H1 (cell line): Measurements from ENCODE around the gene NT5C1B. TPM values are rescaled to one million over a fixed set of nuclear protein-coding genes. Genes with fewer than 3 reads are reported as not detected.
"Not testable (repeated sequence)": the region's sequence is repeated elsewhere in the genome, so short reads cannot be mapped to it uniquely, and the experiment has no call there.

Source experiments
- CTCF ChIA-PET: fragments of 300-600 bp; sonication (Branson Sonifier 250); formaldehyde crosslinking; loops from one replicate; lab custom pipeline; 2021; ENCODE audit not compliant: partially characterized antibody; lab: Charles Lee
- POLR2A ChIA-PET: fragments of 300-600 bp; sonication (Branson Sonifier 250); formaldehyde crosslinking; loops from one replicate; lab custom pipeline; 2021; ENCODE audit warnings: inconsistent platforms; ENCODE audit not compliant: partially characterized antibody; lab: Charles Lee
- DNase-seq, 2 experiments: peaks; one replicate each; pipeline versions ENCODE4 v3.0.0 to v3.0.0-alpha.2; 2010 to 2022; ENCODE audit warnings: low spot score in 2 of 2, low read depth in 1 of 2, mixed read lengths in 1 of 2
- FAIRE-seq: peaks from 2 replicates; lab custom pipeline; 2011; peaks lifted over from hg19 to GRCh38; lab: Jason Lieb, UNC
- H2AFZ ChIP-seq: 2 replicates; pipeline ENCODE4 v1.8.1; 2012; ENCODE audit warnings: low read length, inconsistent platforms
- H2AK5ac ChIP-seq: 2 replicates; pipeline ENCODE4 v1.6.1; 2013; ENCODE audit warnings: low read depth, low read length
- H2BK120ac ChIP-seq: replicated peaks from 2 replicates; pipeline ENCODE3; 2013; ENCODE audit warnings: low read depth, low read length, inconsistent platforms
- H2BK12ac ChIP-seq: 2 replicates; pipeline ENCODE4 v1.6.1; 2013; ENCODE audit warnings: low read depth, low read length
- H2BK15ac ChIP-seq: 2 replicates; pipeline ENCODE4 v1.6.1; 2013; ENCODE audit warnings: low read length
- H2BK20ac ChIP-seq: 2 replicates; pipeline ENCODE4 v1.6.1; 2013; ENCODE audit warnings: low read length
- H2BK5ac ChIP-seq: 2 replicates; pipeline ENCODE4 v1.6.1; 2013; ENCODE audit warnings: low read depth, low read length
- H3K14ac ChIP-seq: 2 replicates; pipeline ENCODE4 v1.6.1; 2013; ENCODE audit warnings: inconsistent platforms; ENCODE audit not compliant: insufficient read length
- H3K18ac ChIP-seq: 2 replicates; pipeline ENCODE4 v1.6.1; 2013; ENCODE audit warnings: low read length; ENCODE audit errors: extremely low read depth
- H3K23ac ChIP-seq: 2 replicates; pipeline ENCODE4 v1.6.1; 2013; ENCODE audit warnings: inconsistent platforms; ENCODE audit not compliant: insufficient read length
- H3K23me2 ChIP-seq: 2 replicates; pipeline ENCODE4 v1.6.1; 2013; ENCODE audit warnings: low read depth, low read length
- H3K27ac ChIP-seq: 2 replicates; pipeline ENCODE4 v1.6.1; 2011; ENCODE audit warnings: low read depth, low read length, inconsistent platforms
- H3K27me3 ChIP-seq, 4 experiments: replicated peaks in 1 of 4; 1 replicate in 1 of 4; 2 replicates in 3 of 4; pipeline versions ENCODE4 v1.6.1 to v1.8.1; 2011 to 2013; ENCODE audit warnings: low read length in 3 of 4, mild to moderate bottlenecking in 3 of 4, inconsistent platforms in 2 of 4, mixed read lengths in 2 of 4, moderate library complexity in 1 of 4; ENCODE audit not compliant: control insufficient read depth in 3 of 4, insufficient read depth in 3 of 4; ENCODE audit errors: extremely low read depth in 1 of 4
- H3K36me3 ChIP-seq, 4 experiments: 2 replicates each; pipeline versions ENCODE4 v1.6.1 to v1.8.1; 2011 to 2013; ENCODE audit warnings: mild to moderate bottlenecking in 4 of 4, low read length in 3 of 4, moderate library complexity in 2 of 4, control low read depth in 1 of 4, inconsistent platforms in 1 of 4; ENCODE audit not compliant: insufficient read depth in 4 of 4, control insufficient read depth in 2 of 4
- H3K4ac ChIP-seq: replicated peaks from 2 replicates; pipeline ENCODE3; 2013; ENCODE audit warnings: low read length, low read depth, mixed read lengths, inconsistent platforms; ENCODE audit not compliant: insufficient read length
- H3K4me1 ChIP-seq, 4 experiments: replicated peaks in 1 of 4; 1 replicate in 1 of 4; 2 replicates in 3 of 4; pipeline versions ENCODE4 v1.6.1 to v1.8.1; 2011 to 2013; ENCODE audit warnings: low read length in 3 of 4, inconsistent platforms in 2 of 4, mixed read lengths in 1 of 4; ENCODE audit not compliant: insufficient read depth in 4 of 4, control insufficient read depth in 3 of 4
- H3K4me2 ChIP-seq, 2 experiments: 2 replicates each; pipeline versions ENCODE4 v1.6.1 to v1.8.1; 2011 to 2013; ENCODE audit warnings: low read depth in 2 of 2, low read length in 2 of 2, control low read depth in 1 of 2, inconsistent platforms in 1 of 2, mild to moderate bottlenecking in 1 of 2; ENCODE audit not compliant: insufficient read depth in 1 of 2
- H3K4me3 ChIP-seq, 4 experiments: fragments of 200-600, 300-600 bp in 1 of 4; sonication (generic), shearing (Covaris generic), sonication (Bioruptor Twin) in 1 of 4; 2 replicates each; pipeline versions ENCODE4 v1.5.1 to v1.8.1; 2011 to 2016; ENCODE audit warnings: low read length in 4 of 4, low read depth in 3 of 4, control low read depth in 2 of 4, inconsistent platforms in 2 of 4, mild to moderate bottlenecking in 2 of 4, mixed read lengths in 1 of 4, moderate library complexity in 1 of 4; ENCODE audit not compliant: insufficient read depth in 2 of 4; ENCODE audit errors: extremely low read depth in 1 of 4
- H3K56ac ChIP-seq: replicated peaks from 2 replicates; pipeline ENCODE3; 2013; ENCODE audit warnings: low read depth, mild to moderate bottlenecking, mixed read lengths, low read length, inconsistent platforms; ENCODE audit not compliant: insufficient read length
- H3K79me1 ChIP-seq: 2 replicates; pipeline ENCODE4 v1.6.1; 2013; ENCODE audit warnings: low read depth, low read length, control low read depth
- H3K79me2 ChIP-seq, 2 experiments: 2 replicates each; pipeline versions ENCODE4 v1.6.1 to v1.8.1; 2012 to 2013; ENCODE audit warnings: low read length in 2 of 2, mild to moderate bottlenecking in 2 of 2, inconsistent platforms in 1 of 2; ENCODE audit not compliant: insufficient read depth in 2 of 2, control insufficient read depth in 1 of 2
- H3K9ac ChIP-seq, 4 experiments: replicated peaks in 1 of 4; 1 replicate in 1 of 4; 2 replicates in 3 of 4; pipeline versions ENCODE4 v1.6.1 to v1.8.1; 2011 to 2013; ENCODE audit warnings: low read depth in 3 of 4, low read length in 3 of 4, control low read depth in 2 of 4, mild to moderate bottlenecking in 2 of 4, moderate library complexity in 2 of 4, inconsistent platforms in 1 of 4; ENCODE audit errors: extremely low read depth in 1 of 4
- H3K9me3 ChIP-seq, 2 experiments: 2 replicates each; pipeline versions ENCODE4 v1.6.1 to v1.8.1; 2012 to 2013; ENCODE audit warnings: mild to moderate bottlenecking in 2 of 2, moderate library complexity in 2 of 2, control low read depth in 1 of 2, inconsistent platforms in 1 of 2, low read depth in 1 of 2, low read length in 1 of 2, mixed read lengths in 1 of 2; ENCODE audit not compliant: insufficient read depth in 2 of 2
- H4K20me1 ChIP-seq, 2 experiments: replicated peaks in 1 of 2; 2 replicates each; pipeline versions ENCODE3 to v1.8.1; 2011 to 2013; ENCODE audit warnings: inconsistent platforms in 2 of 2, low read length in 2 of 2, mild to moderate bottlenecking in 1 of 2; ENCODE audit not compliant: insufficient read depth in 2 of 2, control insufficient read depth in 1 of 2
- H4K5ac ChIP-seq: 2 replicates; pipeline ENCODE4 v1.6.1; 2013; ENCODE audit warnings: low read length, low read depth, mixed read lengths, inconsistent platforms; ENCODE audit not compliant: insufficient read length
- H4K8ac ChIP-seq: 2 replicates; pipeline ENCODE4 v1.8.0; 2013; ENCODE audit warnings: mild to moderate bottlenecking, moderate library complexity, low read length, inconsistent platforms; ENCODE audit not compliant: insufficient read depth; ENCODE audit errors: extremely low read depth
- H4K91ac ChIP-seq: replicated peaks from 2 replicates; pipeline ENCODE3; 2013; ENCODE audit warnings: low read length, mixed read lengths, inconsistent platforms; ENCODE audit not compliant: insufficient read length
- TCF12 ChIP-seq: IDR thresholded peaks from 2 replicates; pipeline ENCODE4 v1.6.1; 2011; ENCODE audit warnings: low read depth, mild to moderate bottlenecking, low read length
- WGBS, 2 experiments: shearing (Covaris generic) in 1 of 2; methylation state at CpG; one replicate each; pipeline versions ENCODE4 v1.1.6 to v1.1.7; 2013 to 2015; ENCODE audit warnings: low lambda C conversion rate in 2 of 2, mixed read lengths in 2 of 2, inconsistent platforms in 1 of 2, low coverage in 1 of 2, missing lambda C conversion rate in 1 of 2; ENCODE audit not compliant: insufficient replicate concordance in 2 of 2, insufficient coverage in 1 of 2, insufficient read length in 1 of 2; ENCODE audit errors: extremely low coverage in 1 of 2, missing lambda C conversion rate in 1 of 2; 5-methylcytosine and 5-hydroxymethylcytosine counted together
- polyA plus RNA-seq, 7 experiments: library from polyadenylated mRNA; depleted of rRNA in 3 of 7; stranded (reverse) in 5 of 7; unstranded in 2 of 7; fragments of >200 nt in 5 of 7; fragments of 200-250 nt in 2 of 7; gene quantifications; 1 replicate in 5 of 7; 2 replicates in 1 of 7; 4 replicates in 1 of 7; pipeline versions ENCODE4 v1.2.1 to v1.2.3, GENCODE V29; 2011 to 2013; ENCODE audit warnings: missing spikeins in 2 of 7, mixed read lengths in 2 of 7
- total RNA-seq: library from RNA; stranded (reverse); fragmentation: NEBNext Ultra II Directional; extraction: Animal tissue kit (Norgen Biotek cat#: 25700); gene quantifications from 2 replicates; pipeline ENCODE4 v1.2.1, GENCODE V29; 2021

The NT5C1B gene
- total and polyA plus RNA-seq, 2 of the 8 experiments (the other 6 are each of a cell fraction or from before 2014, with no cell fraction given) = not detected

DNA sequence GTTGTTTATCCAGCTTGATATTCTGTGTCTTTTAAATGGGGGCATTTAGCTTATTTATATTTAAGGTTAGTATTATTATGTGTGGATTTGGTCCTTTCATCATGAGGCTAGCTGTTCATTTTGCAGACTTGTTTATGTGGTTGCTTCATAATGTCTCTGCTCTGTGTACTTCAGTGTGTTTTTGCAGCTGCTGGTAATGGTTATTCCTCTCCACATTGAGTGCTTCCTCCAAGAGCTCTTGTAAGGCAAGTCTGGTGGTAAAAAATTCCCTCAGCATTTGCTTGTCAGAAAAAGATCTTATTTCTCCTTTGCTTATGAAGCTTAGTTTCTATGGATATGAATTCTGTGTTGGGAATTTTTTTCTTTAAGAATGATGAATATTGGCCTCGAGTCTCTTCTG, 47.8 kb upstream of the NT5C1B start:
- Histone ChIP-seq H2AK5ac (no peak overlapping the region), H3K23me2 (no peaks in the 10 kb centered on the region), H2BK20ac (no peak overlapping the region), H3K27me3 (no peaks in the 10 kb centered on the region), H3K56ac (no peak overlapping the region), H3K9me3 (peaks cover 5 to 7% of the 10 kb centered on the region in 2 experiments; a peak in 2 of 4 replicates), H3K9ac (no peak overlapping the region), H3K36me3 (no peaks in the 10 kb centered on the region), H4K8ac (no peak overlapping the region), H4K91ac (no peak overlapping the region), H3K27ac (no peak overlapping the region), H2BK12ac (no peak overlapping the region), H3K18ac (no peak overlapping the region), H2BK5ac (no peak overlapping the region), H3K4me1 (no peaks in the 10 kb centered on the region), H3K23ac (no peak overlapping the region), H4K5ac (no peak overlapping the region), H3K14ac (no peak overlapping the region), H3K79me1 (no peaks in the 10 kb centered on the region), H3K4me2 (no peak overlapping the region), H3K4me3 (no peak overlapping the region), H2AFZ (no peak overlapping the region), H4K20me1 (no peaks in the 10 kb centered on the region), H2BK120ac (no peak overlapping the region), H3K4ac (no peak overlapping the region), H3K79me2 (no peaks in the 10 kb centered on the region), H2BK15ac (no peak overlapping the region)
- no peak for TF ChIP-seq TCF12
- WGBS, 2 experiments = 81% methylated on average over 1 of the region's 1 CpG; no CpG with 5 or more reads in 1 of the 2 experiments
- POLR2A ChIA-PET = no interaction called here
- CTCF ChIA-PET = no interaction called here
- FAIRE-seq (no peak), DNase-seq (no peak)

- DNase-seq, H3K79me1 ChIP-seq, H2BK15ac ChIP-seq, H3K27ac ChIP-seq, H2AK5ac ChIP-seq, H2BK120ac ChIP-seq, POLR2A ChIA-PET, H3K23ac ChIP-seq, H3K14ac ChIP-seq, H3K23me2 ChIP-seq, H3K4ac ChIP-seq, H3K56ac ChIP-seq, FAIRE-seq, H4K91ac ChIP-seq, H2BK5ac ChIP-seq, H3K79me2 ChIP-seq, H4K8ac ChIP-seq, H4K20me1 ChIP-seq, H3K4me3 ChIP-seq, H3K18ac ChIP-seq, H3K4me2 ChIP-seq, H3K9ac ChIP-seq, H2BK12ac ChIP-seq, H2BK20ac ChIP-seq, H4K5ac ChIP-seq, H3K36me3 ChIP-seq, H3K9me3 ChIP-seq, H3K27me3 ChIP-seq, H2AFZ ChIP-seq, H3K4me1 ChIP-seq: not testable (repeated sequence)
- CTCF ChIA-PET = interaction anchor here (1.0 kb wide), 1 partner anchor 246 kb away, joined by 3 read pairs; no protein-coding TSS in a partner anchor
- 100% methylated on average over 3 of the region's 3 CpGs; no CpG with 5 or more reads in 1 of the 2 experiments for WGBS, 2 experiments
Observed at GRCh38 chr2:18632699-18633098, 43.3 kb upstream of the NT5C1B start.
